CD4-positive, alpha-beta T cell treated with Interleukin-4 for 1 hour (primary cell): ENCODE measurements around the gene CAMSAP2.

Experiments
- DNase-seq, 2 donors: peaks; one replicate each; pipeline ENCODE4 v3.0.0-alpha.2; 2020 to 2022

Gene CAMSAP2

DNA sequence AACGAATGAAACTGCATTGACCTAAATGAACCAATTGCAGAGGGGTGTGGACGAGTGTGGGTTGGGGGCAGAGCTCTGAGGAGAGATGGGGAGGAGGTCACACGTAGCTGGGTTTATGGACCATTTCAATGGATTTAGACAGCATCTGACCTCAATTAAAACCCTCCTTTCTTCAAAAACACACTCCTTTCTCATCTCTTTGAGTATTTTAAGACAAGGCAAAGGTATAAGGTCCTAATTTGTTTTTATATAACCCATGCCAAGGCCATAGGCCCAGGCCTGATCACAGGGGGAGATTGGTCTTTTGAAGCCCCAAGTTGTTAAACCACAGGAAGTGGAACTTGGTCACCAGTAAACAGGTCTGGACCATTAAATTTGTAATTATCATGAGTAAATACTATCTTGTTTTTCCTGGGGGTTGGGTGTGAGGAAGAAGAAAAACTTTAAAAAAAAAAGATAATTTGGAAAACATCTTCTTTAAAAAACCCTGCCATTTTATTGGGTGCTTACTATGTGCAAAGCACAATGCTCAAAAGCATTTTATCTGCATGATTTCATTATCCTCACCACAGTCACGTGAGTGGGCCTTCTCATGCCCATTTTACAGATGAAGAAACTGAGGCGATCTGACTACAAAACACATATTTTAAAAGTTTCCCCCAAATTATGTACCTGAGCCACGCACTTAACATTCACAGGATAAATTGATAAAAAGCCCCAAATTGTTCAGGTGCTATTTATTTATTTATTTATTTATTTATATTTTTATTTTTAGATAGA lies 147.1 kb downstream of the CAMSAP2 start:
- DNase-seq = no peak

- no peak for DNase-seq
Measured at GRCh38 chr1:200886594-200886993, 147.9 kb downstream of the CAMSAP2 start.

- no peak for DNase-seq
Measured at GRCh38 chr1:200887036-200887435, 148.3 kb downstream of the CAMSAP2 start.

DNA sequence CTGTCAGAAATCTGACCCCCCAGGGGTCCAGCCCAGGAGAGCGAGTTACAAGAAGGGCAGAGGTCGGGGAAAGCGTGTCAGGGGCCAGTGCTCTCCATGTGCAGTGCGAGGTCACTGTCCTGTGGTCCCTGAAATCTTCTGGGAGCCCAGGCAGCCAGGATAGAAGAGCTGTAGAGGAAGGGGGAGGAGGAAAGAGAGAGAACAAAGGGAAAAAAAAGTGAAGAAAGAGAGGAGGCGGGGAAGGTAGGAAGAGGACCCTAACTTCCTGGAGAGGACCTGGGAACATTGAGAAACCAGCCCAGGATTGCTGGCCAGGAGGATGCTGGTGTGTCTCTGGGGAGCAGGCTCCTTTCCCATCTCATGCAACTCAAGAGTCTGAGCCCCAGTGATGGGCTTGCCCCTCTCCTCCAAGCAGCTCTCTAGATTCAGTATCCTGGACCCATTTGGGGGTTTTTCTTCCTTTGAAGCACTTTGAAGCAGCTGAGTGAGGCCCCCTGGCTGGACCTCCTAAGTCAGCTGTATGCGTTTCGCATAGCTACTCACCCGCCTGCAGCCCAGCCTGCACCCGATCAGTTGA lies 149.2 kb downstream of the CAMSAP2 start:
- DNase-seq = no peak

GRCh38 chr1:200888349-200888838 lies 149.7 kb downstream of the CAMSAP2 start:
- DNase-seq = peak; percentile 78 to 80

DNA sequence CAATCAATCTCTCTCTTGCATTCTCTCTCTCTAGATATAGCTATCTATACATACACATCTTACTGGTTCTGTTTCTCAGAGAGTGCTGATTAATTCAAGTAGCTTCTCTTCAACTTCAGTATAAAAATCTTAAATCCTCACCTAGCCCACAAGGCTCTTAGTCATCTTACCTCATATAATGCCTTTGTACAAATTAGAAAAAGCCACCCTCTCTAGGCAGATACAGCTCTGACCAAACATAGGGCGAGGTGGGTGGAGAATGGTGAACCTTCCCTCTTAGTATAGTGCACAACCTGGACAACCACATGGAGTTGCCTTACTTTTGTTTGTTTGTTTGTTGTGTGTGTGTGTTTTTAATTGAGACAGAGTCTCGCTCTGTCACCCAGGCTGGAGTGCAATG lies 150.9 kb downstream of the CAMSAP2 start:
- no peak for DNase-seq

DNA sequence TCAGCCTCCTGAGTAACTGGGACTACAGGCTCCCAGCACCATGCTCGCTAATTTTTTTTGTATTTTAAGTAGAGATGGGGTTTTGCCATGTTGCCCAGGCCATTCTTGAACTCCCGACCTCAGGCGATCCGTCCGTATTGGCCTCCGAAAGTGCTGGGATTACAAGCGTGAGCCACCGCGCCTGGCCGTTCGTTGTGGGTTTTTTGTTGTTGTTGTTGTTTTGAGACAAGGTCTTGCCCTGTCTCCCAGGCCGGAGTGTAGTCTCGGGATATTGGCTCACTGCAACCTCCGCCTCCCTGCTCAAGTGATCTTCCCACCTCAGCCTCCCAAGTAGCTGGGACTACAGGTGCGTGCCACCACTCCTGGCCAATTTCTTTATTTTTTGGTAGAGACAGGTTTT lies 151.3 kb downstream of the CAMSAP2 start:
- no peak for DNase-seq

GRCh38 chr1:200890818-200891773 lies 152.4 kb downstream of the CAMSAP2 start:
- DNase-seq = no peak

GRCh38 chr1:200891774-200892157 lies 153.1 kb downstream of the CAMSAP2 start:
- DNase-seq = no peak

- DNase-seq = no peak
Measured at GRCh38 chr1:200892546-200892945, 153.9 kb downstream of the CAMSAP2 start.

DNA sequence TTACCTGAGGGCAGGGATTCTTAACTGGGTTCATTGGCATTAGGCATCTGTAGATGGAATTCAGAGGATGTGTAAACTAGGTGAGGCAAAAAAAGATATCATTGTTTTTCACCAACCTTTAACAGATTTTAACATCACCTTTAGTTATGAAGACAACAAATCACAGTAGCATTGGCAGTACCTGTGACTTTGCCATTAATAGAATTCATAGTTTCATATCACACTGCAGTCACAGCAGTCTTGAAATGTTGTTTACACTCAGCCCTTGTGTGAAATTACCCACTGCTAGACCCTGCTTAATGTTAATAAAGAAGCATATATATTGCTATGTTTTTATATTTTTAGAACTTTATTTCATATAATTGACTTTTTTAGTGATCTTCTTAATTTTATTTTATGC lies 154.3 kb downstream of the CAMSAP2 start:
- no peak for DNase-seq

GRCh38 chr1:200893411-200893901 lies 154.8 kb downstream of the CAMSAP2 start:
- DNase-seq = no peak

DNA sequence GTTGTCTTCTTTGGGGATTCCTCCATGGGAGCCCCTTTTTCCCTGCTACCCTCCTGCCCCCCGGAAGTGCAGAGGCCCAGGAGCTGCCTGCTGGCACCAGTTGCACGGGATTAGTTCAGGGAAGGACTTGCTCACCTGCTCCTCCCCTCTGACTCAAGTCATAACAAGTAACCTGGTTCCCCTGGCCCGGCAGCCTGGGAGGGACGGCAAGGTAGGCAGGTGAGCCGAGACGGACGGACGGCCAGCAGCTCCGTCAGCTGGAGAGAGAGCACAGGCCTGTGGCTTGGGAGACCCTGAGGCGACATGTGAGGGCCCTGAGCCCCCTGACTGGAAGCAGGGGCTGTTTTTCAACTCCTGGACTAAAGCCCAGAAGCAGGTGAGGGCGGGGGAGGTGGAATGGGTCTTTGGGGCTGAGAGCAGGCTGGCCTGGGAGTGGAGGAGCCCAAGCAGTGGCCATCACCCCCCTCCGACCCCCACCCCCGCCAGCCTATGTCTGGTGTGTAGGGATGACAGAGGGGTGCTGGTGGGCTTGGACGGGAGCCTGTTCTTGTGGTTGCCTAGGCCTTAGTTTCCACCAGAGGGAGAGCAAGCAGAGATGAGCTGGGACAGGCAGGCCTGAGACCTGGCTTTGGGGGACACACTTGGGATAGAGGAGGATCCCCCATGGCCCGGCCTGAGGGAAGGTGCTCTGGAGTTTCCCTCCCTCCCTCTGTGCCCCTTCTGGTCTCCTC lies 156.2 kb downstream of the CAMSAP2 start, which contains the start of gene INAVA:
Gene INAVA, plus strand, starts transcription at position 189 of the 731 bp plus-strand sequence. CDS start 3,501 bp downstream, outside the sequence.
- DNase-seq = no peak

- no peak for DNase-seq
Measured at GRCh38 chr1:200895443-200895789, 156.7 kb downstream of the CAMSAP2 start.

GRCh38 chr1:200895801-200896530 lies 157.3 kb downstream of the CAMSAP2 start:
- no peak for DNase-seq

- DNase-seq = no peak
Measured at GRCh38 chr1:200896531-200897196, 158.0 kb downstream of the CAMSAP2 start.

- no peak for DNase-seq
Measured at GRCh38 chr1:200897259-200897658, 158.6 kb downstream of the CAMSAP2 start.

DNA sequence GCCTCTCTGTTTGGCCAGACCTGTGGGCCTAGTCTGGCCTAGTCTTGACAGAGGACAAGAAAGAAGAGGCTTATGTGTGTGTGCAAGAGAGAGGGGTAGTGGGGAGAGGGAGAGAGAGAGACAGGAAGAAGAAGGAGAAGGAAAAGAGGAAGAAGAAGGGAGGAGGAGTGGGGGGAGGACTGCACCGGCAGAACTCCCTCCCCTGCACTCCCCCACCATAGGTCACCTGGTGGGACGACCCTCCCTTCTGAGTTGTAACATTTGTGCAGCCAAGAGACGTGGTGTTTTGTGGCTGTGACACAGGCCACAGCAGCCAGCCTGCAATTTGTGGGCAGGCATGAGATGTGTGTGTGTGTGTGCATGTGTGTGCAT lies 160.3 kb downstream of the CAMSAP2 start:
- no peak for DNase-seq

DNA sequence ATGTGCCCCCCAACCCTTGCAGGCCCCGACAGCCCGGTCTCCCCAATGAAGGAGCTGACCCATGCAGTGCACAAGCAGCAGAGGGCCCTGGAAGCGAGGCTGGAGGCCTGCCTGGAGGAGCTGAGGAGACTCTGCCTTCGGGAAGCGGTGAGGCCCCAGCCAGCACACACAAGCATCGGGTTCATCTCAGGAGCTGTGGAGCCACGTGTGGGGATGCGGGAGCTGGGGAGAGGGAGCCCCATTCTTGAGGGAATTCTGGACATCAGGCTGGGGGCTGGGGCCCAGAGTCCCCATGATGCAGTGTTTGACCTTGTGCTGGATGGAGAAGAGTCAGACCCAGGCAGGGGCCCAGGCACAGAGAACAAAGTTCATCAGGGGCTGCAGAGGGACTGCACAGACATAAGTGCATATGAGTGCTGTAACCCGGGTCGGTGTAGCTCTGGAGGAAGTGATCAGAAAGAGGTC lies 160.8 kb downstream of the CAMSAP2 start:
- no peak for DNase-seq

- no peak for DNase-seq
Measured at GRCh38 chr1:200899954-200900867, 161.5 kb downstream of the CAMSAP2 start.
